BE2C (cell line): Measurements from ENCODE around the gene CENPVL3. TPM values are rescaled to one million over a fixed set of nuclear protein-coding genes. Genes with fewer than 3 reads are reported as not detected.
A peak's percentile ranks its signal among the peaks of the same experiment; 100 is the strongest.
"Not testable (repeated sequence)": the region's sequence is repeated elsewhere in the genome, so short reads cannot be mapped to it uniquely, and the experiment has no call there.

Source experiments
- DNase-seq: peaks from one replicate; pipeline ENCODE4 v3.0.0-alpha.2; 2020
- H3K27me3 ChIP-seq: fragments of 250-450 bp; sonication (Bioruptor Pico); 2 replicates; pipeline ENCODE4 v1.5.1; 2020; ENCODE audit warnings: mild to moderate bottlenecking
- H3K36me3 ChIP-seq: fragments of 250-450 bp; sonication (Bioruptor Pico); 2 replicates; pipeline ENCODE4 v1.5.1; 2020; ENCODE audit warnings: mild to moderate bottlenecking
- H3K4me1 ChIP-seq: fragments of 250-450 bp; sonication (Bioruptor Pico); 2 replicates; pipeline ENCODE4 v1.5.1; 2020
- H3K4me3 ChIP-seq: 2 replicates; pipeline ENCODE4 v1.5.1; 2011; ENCODE audit warnings: low read depth, low read length
- H3K9me3 ChIP-seq: fragments of 250-450 bp; sonication (Bioruptor Pico); 2 replicates; pipeline ENCODE4 v1.5.1; 2020
- polyA plus RNA-seq: library from polyadenylated mRNA; unstranded; fragments of >200 nt; gene quantifications from one replicate; pipeline ENCODE4 v1.2.1, GENCODE V29; 2012; ENCODE audit warnings: low read depth, missing spikeins; ENCODE audit not compliant: insufficient read length, insufficient read depth
- TF ChIP-seq, protein P1 (sequence below): IDR thresholded peaks from 2 replicates; pipeline ENCODE4 v1.5.1; 2012; ENCODE audit warnings: mild to moderate bottlenecking, low read depth, low read length

Gene CENPVL3
- not detected for polyA plus RNA-seq

DNA sequence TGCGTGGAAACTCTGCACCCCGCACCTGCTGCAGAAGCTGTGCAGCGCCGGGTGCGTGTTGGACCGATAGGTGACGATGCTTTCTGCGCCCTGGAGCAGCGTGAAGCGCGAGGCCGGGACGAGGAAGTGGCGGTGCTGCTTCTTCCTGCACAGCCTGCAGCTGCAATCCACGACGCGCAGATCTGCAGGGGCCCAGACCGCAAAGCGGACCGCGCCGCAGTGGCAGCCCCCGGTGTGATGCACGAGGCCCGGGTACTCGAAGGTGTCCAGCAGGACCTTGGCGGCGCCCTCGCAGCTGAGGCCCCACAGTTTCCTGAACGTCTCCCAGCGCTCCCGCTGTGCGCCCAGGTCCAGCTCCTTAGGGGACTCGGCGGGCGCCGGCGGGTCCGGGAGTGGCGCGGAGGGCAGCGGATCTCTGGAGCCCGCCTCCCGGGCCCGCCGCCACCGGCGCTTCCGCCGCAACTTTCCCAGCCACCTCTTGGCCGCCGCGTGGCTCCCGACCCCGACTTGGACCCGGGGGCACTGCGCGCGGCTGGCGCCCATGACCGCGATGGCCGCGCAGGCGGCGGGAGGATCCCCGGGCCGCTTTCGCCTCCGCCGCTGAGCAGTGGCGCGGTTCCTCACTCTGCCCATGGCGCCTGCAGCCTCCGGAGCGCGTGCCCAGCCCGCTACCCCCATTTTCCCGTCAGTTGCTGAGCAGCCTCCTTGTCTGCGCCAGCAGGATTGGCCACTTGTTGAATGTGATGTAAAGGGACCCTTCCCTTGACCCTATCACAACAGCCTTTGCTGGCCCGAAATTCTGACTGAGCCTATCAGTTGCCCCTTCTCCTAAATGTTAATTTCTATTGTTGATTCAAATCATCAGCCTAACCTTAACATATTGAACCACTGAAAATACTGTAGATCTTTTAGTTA is at the start of gene CENPVL3:
CENPVL3 (minus strand) TSS at position 672 of the 915 bp plus-strand sequence; CDS start at position 633, 39 bp downstream.
- peaks cover 15% of the 10 kb centered on the region for H3K27me3 ChIP-seq
- peak; percentile 3 for DNase-seq
- not testable (repeated sequence) for H3K4me1 ChIP-seq, H3K9me3 ChIP-seq, H3K36me3 ChIP-seq, H3K4me3 ChIP-seq

- Histone ChIP-seq H3K4me3 (no peak overlapping the region), H3K36me3 (no peaks in the 10 kb centered on the region), H3K27me3 (no peaks in the 10 kb centered on the region), H3K4me1 (no peaks in the 10 kb centered on the region), H3K9me3 (no peaks in the 10 kb centered on the region)
- TF ChIP-seq, protein P1, sequence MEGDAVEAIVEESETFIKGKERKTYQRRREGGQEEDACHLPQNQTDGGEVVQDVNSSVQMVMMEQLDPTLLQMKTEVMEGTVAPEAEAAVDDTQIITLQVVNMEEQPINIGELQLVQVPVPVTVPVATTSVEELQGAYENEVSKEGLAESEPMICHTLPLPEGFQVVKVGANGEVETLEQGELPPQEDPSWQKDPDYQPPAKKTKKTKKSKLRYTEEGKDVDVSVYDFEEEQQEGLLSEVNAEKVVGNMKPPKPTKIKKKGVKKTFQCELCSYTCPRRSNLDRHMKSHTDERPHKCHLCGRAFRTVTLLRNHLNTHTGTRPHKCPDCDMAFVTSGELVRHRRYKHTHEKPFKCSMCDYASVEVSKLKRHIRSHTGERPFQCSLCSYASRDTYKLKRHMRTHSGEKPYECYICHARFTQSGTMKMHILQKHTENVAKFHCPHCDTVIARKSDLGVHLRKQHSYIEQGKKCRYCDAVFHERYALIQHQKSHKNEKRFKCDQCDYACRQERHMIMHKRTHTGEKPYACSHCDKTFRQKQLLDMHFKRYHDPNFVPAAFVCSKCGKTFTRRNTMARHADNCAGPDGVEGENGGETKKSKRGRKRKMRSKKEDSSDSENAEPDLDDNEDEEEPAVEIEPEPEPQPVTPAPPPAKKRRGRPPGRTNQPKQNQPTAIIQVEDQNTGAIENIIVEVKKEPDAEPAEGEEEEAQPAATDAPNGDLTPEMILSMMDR: no peak
- DNase-seq: no peak
Measured at GRCh38 chrX:51665981-51666380, 47.3 kb upstream of the CENPVL3 start.

- TF ChIP-seq, protein P1: no peak
- no peaks in the 10 kb centered on the region for H3K27me3 ChIP-seq
- DNase-seq: no peak
Measured at GRCh38 chrX:51643377-51643776, 24.7 kb upstream of the CENPVL3 start.

DNA sequence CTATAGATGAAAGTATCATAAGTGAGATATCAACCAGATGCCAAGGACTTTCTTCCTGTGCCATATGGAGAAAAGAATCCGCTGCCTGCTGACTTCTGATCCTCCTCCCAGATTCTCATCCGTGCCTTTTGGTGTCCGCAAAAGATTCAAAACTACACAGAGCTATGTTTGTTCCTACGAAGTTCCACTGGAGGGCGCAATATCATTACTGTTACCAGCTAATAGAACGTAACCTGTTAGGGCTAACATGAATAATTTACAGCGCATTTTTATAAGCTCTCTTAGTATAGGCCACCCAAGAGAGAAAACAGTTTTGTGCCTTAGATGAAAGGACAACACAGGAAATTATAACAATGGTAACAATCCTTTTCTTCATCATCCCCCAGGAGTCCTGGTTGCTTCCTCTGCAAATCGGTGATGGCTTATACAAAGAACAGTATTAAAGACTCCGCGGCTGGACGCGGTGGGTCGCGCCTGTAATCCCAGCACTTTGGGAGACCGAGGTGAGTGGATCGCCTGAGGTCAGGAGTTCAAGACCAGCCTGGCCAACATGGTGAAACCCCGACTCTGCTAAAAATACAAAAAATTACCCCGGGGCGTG is 22.8 kb upstream of the CENPVL3 start:
- peak; percentile 28 for DNase-seq
- Histone ChIP-seq H3K4me3 (no peak overlapping the region), H3K9me3 (no peaks in the 10 kb centered on the region), H3K27me3 (no peaks in the 10 kb centered on the region), H3K36me3 (no peaks in the 10 kb centered on the region), H3K4me1 (no peaks in the 10 kb centered on the region)
- TF ChIP-seq, protein P1: peak; percentile 62

More at GRCh38 chrX:51643377-51643776, 24.7 kb upstream of the CENPVL3 start:
- H3K4me3 ChIP-seq: no peak overlapping the region
- no peaks in the 10 kb centered on the region for H3K9me3 ChIP-seq
- no peaks in the 10 kb centered on the region for H3K4me1 ChIP-seq
- H3K36me3 ChIP-seq: no peaks in the 10 kb centered on the region

DNA sequence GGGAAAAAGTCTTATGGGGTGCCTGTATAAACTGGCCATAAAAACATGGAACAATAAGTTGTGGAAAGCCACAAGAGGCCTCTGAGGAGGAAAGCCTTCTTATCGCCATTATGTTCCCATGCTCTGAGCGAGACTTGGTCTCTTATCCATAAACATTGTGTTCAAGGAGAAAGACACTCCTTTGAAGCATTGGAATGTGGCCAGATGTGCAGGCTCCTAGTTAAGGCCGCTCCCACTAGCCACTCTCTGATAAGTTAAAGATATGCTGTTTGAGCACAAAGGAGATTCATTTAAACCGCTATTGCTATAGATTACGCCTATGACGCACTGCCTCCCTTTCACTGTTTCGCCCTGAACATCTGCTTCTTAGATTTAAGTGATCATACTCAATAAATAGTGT is 17.8 kb upstream of the CENPVL3 start:
- not testable (repeated sequence) for H3K4me3 ChIP-seq

GRCh38 chrX:51614353-51615012 is 4.2 kb downstream of the CENPVL3 start:
- Histone ChIP-seq H3K9me3 (no peaks in the 10 kb centered on the region), H3K4me3 (no peak overlapping the region), H3K36me3 (no peaks in the 10 kb centered on the region), H3K27me3 (peaks cover 15% of the 10 kb centered on the region), H3K4me1 (no peaks in the 10 kb centered on the region)
- TF ChIP-seq, protein P1: peak; percentile 66
- peak; percentile 3 for DNase-seq

More for the DNA sequence above, 17.8 kb upstream of the CENPVL3 start:
- not testable (repeated sequence) for H3K27me3 ChIP-seq, DNase-seq, H3K4me1 ChIP-seq, H3K36me3 ChIP-seq, H3K9me3 ChIP-seq
